ENCODE data around the gene C20orf204.

C20orf204 gene

GRCh38 chr20:64036346-64037198 lies 590 bp downstream of the C20orf204 start:
- H3K36me3 Mint-ChIP-seq = peaks cover 39% of the 10 kb centered on the region
- H3K27ac Mint-ChIP-seq = peak overlapping the region; percentile 94
- no peak for DNase-seq (ENCODE audit: low spot score in 2 of 2)
- no peaks in the 10 kb centered on the region for H3K9me3 Mint-ChIP-seq
- H3K4me1 Mint-ChIP-seq = peaks cover 48% of the 10 kb centered on the region
- no peak for ATAC-seq
- H3K4me3 Mint-ChIP-seq = peak overlapping the region; percentile 67

GRCh38 chr20:64037199-64037497 lies 1.2 kb downstream of the C20orf204 start:
- Mint-ChIP-seq H3K9me3 (no peaks in the 10 kb centered on the region), H3K27ac (peak overlapping the region; percentile 94), H3K36me3 (peaks cover 33% of the 10 kb centered on the region), H3K4me1 (peaks cover 48% of the 10 kb centered on the region), H3K4me3 (peak overlapping the region; percentile 67)
- DNase-seq (ENCODE audit: low spot score in 2 of 2) = no peak
- no peak for ATAC-seq

GRCh38 chr20:64037498-64038213 lies 1.7 kb downstream of the C20orf204 start:
- H3K4me3 Mint-ChIP-seq = peak overlapping the region; percentile 67
- peaks cover 28% of the 10 kb centered on the region for H3K36me3 Mint-ChIP-seq
- no peak for DNase-seq (ENCODE audit: low spot score in 2 of 2)
- H3K4me1 Mint-ChIP-seq = peaks cover 44% of the 10 kb centered on the region
- peak overlapping the region; percentile 94 for H3K27ac Mint-ChIP-seq
- no peak for ATAC-seq
- H3K9me3 Mint-ChIP-seq = no peaks in the 10 kb centered on the region

GRCh38 chr20:64038224-64038564 lies 2.2 kb downstream of the C20orf204 start:
- Mint-ChIP-seq H3K4me1 (peaks cover 42% of the 10 kb centered on the region), H3K4me3 (peak overlapping the region; percentile 67), H3K36me3 (peaks cover 23% of the 10 kb centered on the region), H3K9me3 (no peaks in the 10 kb centered on the region), H3K27ac (no peak overlapping the region)
- peak; percentile 36 for ATAC-seq
- DNase-seq (ENCODE audit: low spot score in 2 of 2) = no peak

GRCh38 chr20:64038565-64039292 lies 2.7 kb downstream of the C20orf204 start:
- ATAC-seq = peak; percentile 74
- H3K4me3 Mint-ChIP-seq = peak overlapping the region; percentile 67
- H3K9me3 Mint-ChIP-seq = no peaks in the 10 kb centered on the region
- peaks cover 39% of the 10 kb centered on the region for H3K4me1 Mint-ChIP-seq
- H3K36me3 Mint-ChIP-seq = peaks cover 17% of the 10 kb centered on the region
- DNase-seq (ENCODE audit: low spot score in 2 of 2) = peak; percentile 75 to 88
- no peak overlapping the region for H3K27ac Mint-ChIP-seq

GRCh38 chr20:64039293-64040160 lies 3.5 kb downstream of the C20orf204 start:
- Mint-ChIP-seq H3K27ac (peak overlapping the region; percentile 67), H3K36me3 (peaks cover 12% of the 10 kb centered on the region), H3K4me3 (peak overlapping the region; percentile 67), H3K4me1 (peaks cover 31% of the 10 kb centered on the region), H3K9me3 (no peaks in the 10 kb centered on the region)
- DNase-seq (ENCODE audit: low spot score in 2 of 2) = no peak
- ATAC-seq = no peak

GRCh38 chr20:64040231-64041039 lies 4.5 kb downstream of the C20orf204 start:
- Mint-ChIP-seq H3K36me3 (peaks cover 5% of the 10 kb centered on the region), H3K9me3 (no peaks in the 10 kb centered on the region), H3K27ac (peak overlapping the region; percentile 67), H3K4me1 (peaks cover 22% of the 10 kb centered on the region), H3K4me3 (peak overlapping the region; percentile 71)
- ATAC-seq (no peak), DNase-seq (ENCODE audit: low spot score in 2 of 2) (no peak)

GRCh38 chr20:64041040-64041780 lies 5.2 kb downstream of the C20orf204 start:
- no peak for ATAC-seq
- no peak for DNase-seq (ENCODE audit: low spot score in 2 of 2)
- H3K4me3 Mint-ChIP-seq = peak overlapping the region; percentile 71

GRCh38 chr20:64041781-64042053 lies 5.7 kb downstream of the C20orf204 start:
- peak overlapping the region; percentile 71 for H3K4me3 Mint-ChIP-seq
- peak overlapping the region; percentile 82 for H3K27ac Mint-ChIP-seq
- H3K9me3 Mint-ChIP-seq = no peaks in the 10 kb centered on the region
- H3K4me1 Mint-ChIP-seq = peaks cover 22% of the 10 kb centered on the region
- DNase-seq (ENCODE audit: low spot score in 2 of 2) = no peak
- H3K36me3 Mint-ChIP-seq = peaks cover 5% of the 10 kb centered on the region
- ATAC-seq = no peak

More at GRCh38 chr20:64041040-64041780, 5.2 kb downstream of the C20orf204 start:
- H3K4me1 Mint-ChIP-seq = peaks cover 22% of the 10 kb centered on the region
- H3K27ac Mint-ChIP-seq = no peak overlapping the region
- no peaks in the 10 kb centered on the region for H3K9me3 Mint-ChIP-seq
- peaks cover 5% of the 10 kb centered on the region for H3K36me3 Mint-ChIP-seq

- peaks cover 5% of the 10 kb centered on the region for H3K36me3 Mint-ChIP-seq
- peaks cover 22% of the 10 kb centered on the region for H3K4me1 Mint-ChIP-seq
- peak overlapping the region; percentile 82 for H3K27ac Mint-ChIP-seq
- ATAC-seq (no peak), DNase-seq (ENCODE audit: low spot score in 2 of 2) (no peak)
- no peaks in the 10 kb centered on the region for H3K9me3 Mint-ChIP-seq
- peak overlapping the region; percentile 71 for H3K4me3 Mint-ChIP-seq
These were observed 6.2 kb downstream of the C20orf204 start for GRCh38 chr20:64042054-64042781.

- H3K4me1 Mint-ChIP-seq = peaks cover 17% of the 10 kb centered on the region
- no peak overlapping the region for H3K27ac Mint-ChIP-seq
- H3K9me3 Mint-ChIP-seq = no peaks in the 10 kb centered on the region
- H3K4me3 Mint-ChIP-seq = peak overlapping the region; percentile 71
- no peak for ATAC-seq
- no peak for DNase-seq (ENCODE audit: low spot score in 2 of 2)
- H3K36me3 Mint-ChIP-seq = no peaks in the 10 kb centered on the region
These were observed 7.8 kb downstream of the C20orf204 start for GRCh38 chr20:64043768-64044167.

GRCh38 chr20:64044484-64045247 lies 8.7 kb downstream of the C20orf204 start:
- Mint-ChIP-seq H3K27ac (no peak overlapping the region), H3K9me3 (no peaks in the 10 kb centered on the region), H3K4me3 (no peak overlapping the region), H3K36me3 (no peaks in the 10 kb centered on the region), H3K4me1 (peaks cover 17% of the 10 kb centered on the region)
- no peak for ATAC-seq
- DNase-seq (ENCODE audit: low spot score in 2 of 2) = no peak
